Progenitor cell of endocrine pancreas (in vitro differentiated cells): ENCODE measurements around the gene UBE2E3. TPM values are rescaled to one million over a fixed set of nuclear protein-coding genes. Genes with fewer than 3 reads are reported as not detected.

Source experiments
- DNase-seq: peaks from one replicate; pipeline ENCODE4 v3.0.0; 2021; ENCODE audit warnings: low spot score; ENCODE audit not compliant: unreplicated experiment
- H3K27ac Mint-ChIP-seq: 2 replicates; pipeline ENCODE4 v1.8.0; 2021; ENCODE audit warnings: mild to moderate bottlenecking, moderate library complexity, mixed read lengths
- H3K27me3 Mint-ChIP-seq: 2 replicates; pipeline ENCODE4 v1.8.0; 2021; ENCODE audit warnings: mixed read lengths
- H3K36me3 Mint-ChIP-seq: 2 replicates; pipeline ENCODE4 v1.8.0; 2022; ENCODE audit warnings: mixed read lengths; ENCODE audit not compliant: insufficient read depth
- H3K4me1 Mint-ChIP-seq: 2 replicates; pipeline ENCODE4 v1.8.0; 2021; ENCODE audit warnings: low read depth, mixed read lengths
- H3K4me3 Mint-ChIP-seq: 2 replicates; pipeline ENCODE4 v1.8.0; 2021; ENCODE audit warnings: low read depth, mild to moderate bottlenecking, moderate library complexity, mixed read lengths
- H3K9me3 Mint-ChIP-seq: 2 replicates; pipeline ENCODE4 v1.8.0; 2021; ENCODE audit warnings: low read depth, mixed read lengths
- CTCF ChIP-seq: fragments of 200-600 bp; sonication (generic); IDR thresholded peaks from one replicate; pipeline ENCODE4 v1.5.0; 2021; ENCODE audit warnings: antibody characterized with exemption, mild to moderate bottlenecking; ENCODE audit not compliant: unreplicated experiment
- total RNA-seq: library from RNA; stranded (reverse); gene quantifications from 2 replicates; pipeline ENCODE4 v1.2.1, GENCODE V29; 2021

Gene UBE2E3
- total RNA-seq, 1 donor from 2014 or later = 146 TPM

GRCh38 chr2:180960982-180961381, 19.4 kb upstream of the UBE2E3 start:
- Mint-ChIP-seq H3K27me3 (no peaks in the 10 kb centered on the region), H3K4me3 (no peak overlapping the region), H3K36me3 (no peaks in the 10 kb centered on the region), H3K4me1 (no peaks in the 10 kb centered on the region), H3K9me3 (no peaks in the 10 kb centered on the region), H3K27ac (no peak overlapping the region)
- no peak for TF ChIP-seq CTCF
- DNase-seq = no peak

GRCh38 chr2:180962727-180963314, 17.6 kb upstream of the UBE2E3 start:
- H3K4me1 Mint-ChIP-seq = no peaks in the 10 kb centered on the region
- H3K27ac Mint-ChIP-seq = no peak overlapping the region
- TF ChIP-seq CTCF = no peak
- no peaks in the 10 kb centered on the region for H3K9me3 Mint-ChIP-seq
- H3K36me3 Mint-ChIP-seq = no peaks in the 10 kb centered on the region
- DNase-seq = no peak
- H3K4me3 Mint-ChIP-seq = no peak overlapping the region
- H3K27me3 Mint-ChIP-seq = no peaks in the 10 kb centered on the region

GRCh38 chr2:180966378-180966777, 14.0 kb upstream of the UBE2E3 start:
- no peaks in the 10 kb centered on the region for H3K27me3 Mint-ChIP-seq
- TF ChIP-seq CTCF = no peak
- DNase-seq = no peak
- no peak overlapping the region for H3K27ac Mint-ChIP-seq
- H3K36me3 Mint-ChIP-seq = no peaks in the 10 kb centered on the region
- peaks cover 2% of the 10 kb centered on the region for H3K4me1 Mint-ChIP-seq
- H3K9me3 Mint-ChIP-seq = no peaks in the 10 kb centered on the region
- H3K4me3 Mint-ChIP-seq = no peak overlapping the region

GRCh38 chr2:180969124-180969523, 11.3 kb upstream of the UBE2E3 start:
- H3K4me3 Mint-ChIP-seq = no peak overlapping the region

GRCh38 chr2:180970016-180970415, 10.4 kb upstream of the UBE2E3 start:
- no peak overlapping the region for H3K4me3 Mint-ChIP-seq
- no peaks in the 10 kb centered on the region for H3K27me3 Mint-ChIP-seq

More at GRCh38 chr2:180969124-180969523, 11.3 kb upstream of the UBE2E3 start:
- no peak for TF ChIP-seq CTCF
- Mint-ChIP-seq H3K27ac (no peak overlapping the region), H3K36me3 (no peaks in the 10 kb centered on the region), H3K4me1 (peaks cover 2% of the 10 kb centered on the region), H3K27me3 (no peaks in the 10 kb centered on the region), H3K9me3 (no peaks in the 10 kb centered on the region)
- no peak for DNase-seq

More at GRCh38 chr2:180970016-180970415, 10.4 kb upstream of the UBE2E3 start:
- peaks cover 2% of the 10 kb centered on the region for H3K4me1 Mint-ChIP-seq
- no peak for DNase-seq
- H3K36me3 Mint-ChIP-seq = no peaks in the 10 kb centered on the region
- TF ChIP-seq CTCF = no peak
- H3K27ac Mint-ChIP-seq = no peak overlapping the region
- no peaks in the 10 kb centered on the region for H3K9me3 Mint-ChIP-seq
